OCI-LY1 (cell line): ENCODE measurements around the gene PRXL2B.

Experiments used
- H2AFZ ChIP-seq: fragments of 200-600 bp; sonication (generic), shearing (Covaris generic); 2 replicates; pipeline ENCODE4 v1.6.0; 2014; ENCODE audit warnings: antibody characterized with exemption, mild to moderate bottlenecking, low read length
- H3F3A ChIP-seq: fragments of 200-600 bp; sonication (generic), shearing (Covaris generic); 2 replicates; pipeline ENCODE4 v1.6.0; 2014; ENCODE audit warnings: mild to moderate bottlenecking, antibody characterized with exemption, low read length, moderate library complexity; ENCODE audit not compliant: insufficient read depth
- H3K27ac ChIP-seq: fragments of 200-600 bp; sonication (generic); 2 replicates; pipeline ENCODE4 v1.5.1; 2014; ENCODE audit warnings: low read length, mixed run types, mild to moderate bottlenecking, low read depth; ENCODE audit not compliant: poor library complexity, severe bottlenecking
- H3K27me3 ChIP-seq: fragments of 200-600 bp; sonication (generic); 2 replicates; pipeline ENCODE4 v1.6.0; 2014; ENCODE audit warnings: antibody characterized with exemption, mild to moderate bottlenecking, low read length, moderate library complexity; ENCODE audit not compliant: insufficient read depth
- H3K36me3 ChIP-seq: fragments of 200-600 bp; sonication (generic); 2 replicates; pipeline ENCODE4 v1.6.1; 2014; ENCODE audit warnings: mild to moderate bottlenecking, antibody characterized with exemption, low read length, moderate library complexity, mixed read lengths; ENCODE audit not compliant: insufficient read depth
- H3K4me1 ChIP-seq: fragments of 200-600 bp; sonication (generic); 2 replicates; pipeline ENCODE4 v1.5.1; 2014; ENCODE audit warnings: mild to moderate bottlenecking, low read length, moderate library complexity; ENCODE audit not compliant: insufficient read depth, severe bottlenecking
- H3K4me2 ChIP-seq: fragments of 200-600 bp; sonication (generic), shearing (Covaris generic); 2 replicates; pipeline ENCODE4 v1.6.1; 2014; ENCODE audit warnings: low read length
- H3K4me3 ChIP-seq: fragments of 200-600 bp; sonication (generic); 2 replicates; pipeline ENCODE4 v1.5.1; 2014; ENCODE audit warnings: low read length, low read depth, mild to moderate bottlenecking, mixed read lengths; ENCODE audit not compliant: poor library complexity, severe bottlenecking
- H3K79me2 ChIP-seq: fragments of 200-600 bp; shearing (Covaris generic); 2 replicates; pipeline ENCODE4 v1.6.1; 2016; ENCODE audit warnings: mixed run types, low read length, mixed read lengths; ENCODE audit not compliant: insufficient read depth
- H3K9ac ChIP-seq: fragments of 200-600 bp; sonication (generic), shearing (Covaris generic); 2 replicates; pipeline ENCODE4 v1.6.1; 2014; ENCODE audit warnings: mild to moderate bottlenecking, low read length, mixed read lengths
- H3K9me2 ChIP-seq: fragments of 200-600 bp; sonication (generic), shearing (Covaris generic); 2 replicates; pipeline ENCODE4 v1.6.1; 2014; ENCODE audit warnings: low read depth, mild to moderate bottlenecking, low read length, mixed read lengths
- H3K9me3 ChIP-seq: fragments of 200-600 bp; shearing (Covaris generic); 2 replicates; pipeline ENCODE4 v1.6.1; 2014; ENCODE audit warnings: low read length, mixed read lengths
- H4K20me1 ChIP-seq: fragments of 200-600 bp; sonication (generic), shearing (Covaris generic); 2 replicates; pipeline ENCODE4 v1.6.0; 2016; ENCODE audit warnings: mild to moderate bottlenecking, low read length; ENCODE audit not compliant: insufficient read depth
- EZH2 ChIP-seq: fragments of 200-600 bp; sonication (generic), shearing (Covaris generic); IDR thresholded peaks from 2 replicates; pipeline ENCODE4 v1.8.0; 2017; ENCODE audit warnings: borderline replicate concordance, mixed run types, mild to moderate bottlenecking, antibody characterized with exemption, low read length, moderate library complexity, mixed read lengths
- TF ChIP-seq, protein P1 (sequence below): fragments of 200-600 bp; sonication (generic), shearing (Covaris generic); IDR thresholded peaks from 2 replicates; pipeline ENCODE4 v1.5.1; 2017; ENCODE audit warnings: mild to moderate bottlenecking, antibody characterized with exemption, low read length, moderate library complexity, mixed read lengths

PRXL2B gene

DNA sequence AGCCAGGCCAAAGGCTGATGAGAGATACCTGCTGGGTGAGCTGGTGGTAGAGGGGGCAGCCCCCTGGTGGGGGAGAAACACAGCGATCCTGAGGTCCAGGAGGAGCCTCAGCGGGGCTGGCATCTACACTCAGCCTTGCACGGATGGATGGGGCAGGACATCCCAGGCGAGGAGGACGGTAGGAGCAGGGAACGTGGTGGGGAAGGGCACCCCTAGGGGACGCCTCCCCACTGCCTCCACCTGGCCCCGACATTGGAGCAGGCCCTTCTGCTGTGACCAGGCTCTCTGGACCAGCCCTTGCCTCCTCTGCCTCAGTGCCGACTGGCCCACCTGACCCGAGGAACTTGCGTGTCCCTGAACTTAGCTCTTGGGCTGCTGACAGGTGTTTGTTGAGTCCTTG is 52.6 kb downstream of the PRXL2B start:
- Histone ChIP-seq H2AFZ (no peak overlapping the region), H3K9me3 (peaks cover 13% of the 10 kb centered on the region), H3K27me3 (no peaks in the 10 kb centered on the region; the same call in 1 of the 2 replicates), H3K4me1 (peaks cover 10% of the 10 kb centered on the region), H3K27ac (no peak overlapping the region), H3K36me3 (no peaks in the 10 kb centered on the region; the same call in 1 of the 2 replicates), H3K79me2 (no peaks in the 10 kb centered on the region), H3K9ac (no peak overlapping the region), H3K4me3 (no peak overlapping the region), H4K20me1 (no peaks in the 10 kb centered on the region), H3K9me2 (no peaks in the 10 kb centered on the region), H3K4me2 (no peak overlapping the region), H3F3A (no peaks in the 10 kb centered on the region)
- TF ChIP-seq EZH2, result no peak
- TF ChIP-seq, protein P1, sequence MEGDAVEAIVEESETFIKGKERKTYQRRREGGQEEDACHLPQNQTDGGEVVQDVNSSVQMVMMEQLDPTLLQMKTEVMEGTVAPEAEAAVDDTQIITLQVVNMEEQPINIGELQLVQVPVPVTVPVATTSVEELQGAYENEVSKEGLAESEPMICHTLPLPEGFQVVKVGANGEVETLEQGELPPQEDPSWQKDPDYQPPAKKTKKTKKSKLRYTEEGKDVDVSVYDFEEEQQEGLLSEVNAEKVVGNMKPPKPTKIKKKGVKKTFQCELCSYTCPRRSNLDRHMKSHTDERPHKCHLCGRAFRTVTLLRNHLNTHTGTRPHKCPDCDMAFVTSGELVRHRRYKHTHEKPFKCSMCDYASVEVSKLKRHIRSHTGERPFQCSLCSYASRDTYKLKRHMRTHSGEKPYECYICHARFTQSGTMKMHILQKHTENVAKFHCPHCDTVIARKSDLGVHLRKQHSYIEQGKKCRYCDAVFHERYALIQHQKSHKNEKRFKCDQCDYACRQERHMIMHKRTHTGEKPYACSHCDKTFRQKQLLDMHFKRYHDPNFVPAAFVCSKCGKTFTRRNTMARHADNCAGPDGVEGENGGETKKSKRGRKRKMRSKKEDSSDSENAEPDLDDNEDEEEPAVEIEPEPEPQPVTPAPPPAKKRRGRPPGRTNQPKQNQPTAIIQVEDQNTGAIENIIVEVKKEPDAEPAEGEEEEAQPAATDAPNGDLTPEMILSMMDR, result no peak

GRCh38 chr1:2639607-2640521 is 53.3 kb downstream of the PRXL2B start:
- Histone ChIP-seq H4K20me1 (no peaks in the 10 kb centered on the region), H3K79me2 (no peaks in the 10 kb centered on the region), H3K4me2 (no peak overlapping the region), H3K4me3 (no peak overlapping the region), H3K9ac (no peak overlapping the region), H3K27ac (no peak overlapping the region), H2AFZ (no peak overlapping the region), H3K4me1 (peaks cover 10% of the 10 kb centered on the region), H3K9me3 (peaks cover 13% of the 10 kb centered on the region), H3K36me3 (no peaks in the 10 kb centered on the region; the same call in 1 of the 2 replicates), H3K27me3 (no peaks in the 10 kb centered on the region; the same call in 1 of the 2 replicates), H3F3A (no peaks in the 10 kb centered on the region), H3K9me2 (no peaks in the 10 kb centered on the region)
- TF ChIP-seq, protein P1, result no peak
- no peak for TF ChIP-seq EZH2

GRCh38 chr1:2640626-2641025 is 54.0 kb downstream of the PRXL2B start:
- Histone ChIP-seq H3K4me3 (no peak overlapping the region), H3K27me3 (no peaks in the 10 kb centered on the region; the same call in 1 of the 2 replicates), H3K36me3 (no peaks in the 10 kb centered on the region; the same call in 1 of the 2 replicates), H4K20me1 (no peaks in the 10 kb centered on the region), H3K9me3 (peaks cover 13% of the 10 kb centered on the region), H3K9ac (no peak overlapping the region), H3K4me1 (peaks cover 10% of the 10 kb centered on the region), H2AFZ (no peak overlapping the region), H3K9me2 (no peaks in the 10 kb centered on the region), H3K4me2 (no peak overlapping the region), H3K27ac (no peak overlapping the region), H3F3A (no peaks in the 10 kb centered on the region), H3K79me2 (no peaks in the 10 kb centered on the region)
- TF ChIP-seq EZH2, result no peak
